Right cardiac atrium (tissue), 5 donors: Measurements from ENCODE around the gene HBD. TPM values are rescaled to one million over a fixed set of nuclear protein-coding genes. Genes with fewer than 3 reads are reported as not detected.
"Not testable (repeated sequence)": the region's sequence is repeated elsewhere in the genome, so short reads cannot be mapped to it uniquely, and the experiment has no call there.

Experiments
- ATAC-seq, 2 donors: fragments of 200-7000 bp; cut with Tn5 transposase; one replicate each; pipeline versions ENCODE4 v1.8.0 to v1.9.1; 2020; ENCODE audit warnings: moderate library complexity in 2 of 2, mild to moderate bottlenecking in 1 of 2
- DNase-seq, 3 donors: peaks; one replicate each; pipeline ENCODE4 v3.0.0-alpha.2; 2020
- H3K27ac ChIP-seq: one replicate; pipeline ENCODE4 v1.5.1; 2013; ENCODE audit warnings: mild to moderate bottlenecking, low read length, control low read depth, moderate library complexity
- H3K27me3 ChIP-seq: one replicate; pipeline ENCODE4 v1.6.1; 2013; ENCODE audit not compliant: control insufficient read depth, insufficient read depth
- H3K4me1 ChIP-seq: one replicate; pipeline ENCODE4 v1.6.1; 2013; ENCODE audit warnings: low read length; ENCODE audit not compliant: control insufficient read depth, insufficient read depth
- H3K4me3 ChIP-seq: one replicate; pipeline ENCODE4 v1.5.1; 2013; ENCODE audit warnings: low read length, control low read depth
- H3K9me3 ChIP-seq: one replicate; pipeline ENCODE4 v1.6.1; 2013; ENCODE audit warnings: low read length; ENCODE audit not compliant: control insufficient read depth
- WGBS: extraction: QIAGEN DNeasy Blood & Tissue Kit; methylation state at CpG from one replicate; pipeline ENCODE4 v1.1.7; 2013; 5-methylcytosine and 5-hydroxymethylcytosine counted together
- intact Hi-C, 4 donors: fragments of 100-400 bp; cut with DNase I; formaldehyde crosslinking; loops; one replicate each; pipeline versions ENCODE4 v1.11.0 to v1.14.0; 2022 to 2023
- polyA plus RNA-seq: library from polyadenylated mRNA; stranded (reverse); fragments of 200-250 nt; gene quantifications from one replicate; pipeline ENCODE4 v1.2.3, GENCODE V29; 2013
- total RNA-seq, 4 donors: library from RNA; stranded (reverse); fragmentation: NEBNext Ultra II Directional; extraction: Animal tissue kit (Norgen Biotek cat#: 25700); gene quantifications; one replicate each; pipeline ENCODE4 v1.2.1, GENCODE V29; 2021
- donor health status: healthy with polysubstance abuse.
- donor health status: DM: no; HTN: yes; CAD: no.
- donor health status: DM: no; HTN: no; CAD: no.
- donor health status: DM: no; HTN: yes; CAD: no; lungs with severe emphysema.
- donor health status: DM: yes; HTN: yes; CAD: no.

Gene HBD
- total and polyA plus RNA-seq, 5 donors, result not detected

DNA sequence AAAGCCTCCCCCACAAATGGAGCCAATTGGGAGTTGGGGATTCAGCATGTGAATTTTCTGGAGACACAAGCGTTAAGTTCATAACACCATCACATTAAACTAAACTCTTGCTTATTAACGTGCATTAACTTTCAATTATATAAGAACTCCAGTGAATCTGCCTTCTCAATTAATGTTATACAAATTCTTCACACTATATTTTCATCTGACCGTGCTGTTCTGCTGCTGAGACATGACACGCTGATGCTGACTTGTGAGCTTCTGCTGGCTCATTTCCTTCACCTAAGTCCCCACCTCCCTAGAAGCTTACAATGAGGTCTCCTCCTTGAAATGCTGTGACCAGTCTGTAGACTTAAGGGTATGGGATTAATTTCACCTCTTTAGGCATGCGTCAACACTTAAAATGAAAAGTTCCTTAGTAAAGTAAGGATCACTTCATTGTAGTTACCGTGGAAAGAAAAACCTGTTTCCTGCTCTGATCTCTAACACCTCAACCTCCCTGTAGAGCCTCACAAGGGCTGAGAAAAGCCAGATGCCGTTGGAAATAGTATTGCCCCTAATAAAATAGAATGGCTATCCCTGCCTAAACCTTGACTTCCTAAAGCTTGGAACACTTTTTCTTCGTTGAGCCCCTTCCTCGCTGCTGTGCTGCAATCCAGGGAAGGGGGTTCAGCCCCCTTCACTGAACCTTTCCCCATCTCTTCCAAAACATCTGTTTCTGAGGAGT, 18.1 kb upstream of the HBD start:
- intact Hi-C loops, result no loop called here
- WGBS, result 76% methylated on average over 9 of the region's 9 CpGs
- DNase-seq (no peak), ATAC-seq (no peak)
- Histone ChIP-seq H3K4me3 (no peak overlapping the region), H3K4me1 (no peaks in the 10 kb centered on the region), H3K9me3 (no peaks in the 10 kb centered on the region), H3K27me3 (no peaks in the 10 kb centered on the region), H3K27ac (no peak overlapping the region)

DNA sequence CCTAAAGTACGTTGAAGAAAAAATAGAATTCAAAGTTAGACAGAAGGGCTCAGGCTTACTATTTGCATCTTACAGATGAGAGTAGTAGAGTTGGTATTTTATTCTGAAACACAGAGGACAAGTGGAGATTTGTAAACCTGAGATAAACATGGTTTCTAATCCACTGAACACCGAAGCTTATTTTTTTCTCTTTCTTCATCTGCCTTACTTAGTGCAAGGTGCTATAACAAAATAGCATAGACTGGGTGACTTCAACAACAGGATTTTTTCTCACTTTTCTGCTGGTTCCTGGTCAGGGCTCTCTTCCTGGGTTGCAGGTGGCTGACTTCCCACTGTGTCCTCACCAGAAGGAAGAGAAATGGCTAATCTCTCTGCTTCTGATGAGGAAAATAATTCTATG, 17.5 kb upstream of the HBD start:
- 68% methylated on average over 2 of the region's 2 CpGs for WGBS
- H3K4me3 ChIP-seq, result no peak overlapping the region
- H3K4me1 ChIP-seq, result no peaks in the 10 kb centered on the region
- ATAC-seq, result no peak
- intact Hi-C loops, result no loop called here
- H3K27ac ChIP-seq, result no peak overlapping the region
- no peaks in the 10 kb centered on the region for H3K9me3 ChIP-seq
- DNase-seq, result no peak
- H3K27me3 ChIP-seq, result no peaks in the 10 kb centered on the region

DNA sequence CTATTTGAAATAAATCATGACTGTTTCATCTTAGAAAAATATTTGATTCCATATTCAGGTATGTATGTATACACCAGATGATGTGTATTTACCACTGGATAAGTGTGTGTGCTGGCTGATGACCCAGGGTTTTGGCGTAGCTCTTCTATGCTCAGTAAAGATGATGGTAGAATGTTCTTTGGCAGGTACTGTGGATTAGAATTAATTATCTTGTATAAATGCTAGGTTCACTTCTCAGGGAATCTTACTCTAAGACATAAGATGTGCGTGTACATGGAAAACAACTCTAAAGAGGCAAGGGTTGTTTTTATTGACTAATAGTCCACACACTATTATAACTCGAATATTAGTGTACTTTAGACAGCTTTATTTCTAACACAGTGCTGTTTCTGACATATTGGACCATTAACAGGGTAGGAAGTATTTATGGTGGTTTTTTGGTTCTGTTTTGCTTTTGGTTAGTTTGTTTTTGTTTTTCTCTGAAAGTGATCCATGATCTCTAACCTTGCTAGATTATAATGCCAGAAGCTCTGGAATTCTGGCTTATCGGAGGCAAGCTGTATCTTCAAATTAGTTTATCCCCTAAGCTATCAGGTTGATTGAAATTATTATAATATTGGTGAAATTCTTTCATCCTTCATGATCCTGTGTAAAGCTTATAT, 16.4 kb upstream of the HBD start:
- Histone ChIP-seq H3K4me1 (no peaks in the 10 kb centered on the region), H3K27me3 (no peaks in the 10 kb centered on the region), H3K9me3 (no peaks in the 10 kb centered on the region), H3K27ac (no peak overlapping the region), H3K4me3 (no peak overlapping the region)
- no peak for DNase-seq
- ATAC-seq, result no peak
- intact Hi-C loops, result no loop called here
- 84% methylated on average over 4 of the region's 4 CpGs for WGBS

DNA sequence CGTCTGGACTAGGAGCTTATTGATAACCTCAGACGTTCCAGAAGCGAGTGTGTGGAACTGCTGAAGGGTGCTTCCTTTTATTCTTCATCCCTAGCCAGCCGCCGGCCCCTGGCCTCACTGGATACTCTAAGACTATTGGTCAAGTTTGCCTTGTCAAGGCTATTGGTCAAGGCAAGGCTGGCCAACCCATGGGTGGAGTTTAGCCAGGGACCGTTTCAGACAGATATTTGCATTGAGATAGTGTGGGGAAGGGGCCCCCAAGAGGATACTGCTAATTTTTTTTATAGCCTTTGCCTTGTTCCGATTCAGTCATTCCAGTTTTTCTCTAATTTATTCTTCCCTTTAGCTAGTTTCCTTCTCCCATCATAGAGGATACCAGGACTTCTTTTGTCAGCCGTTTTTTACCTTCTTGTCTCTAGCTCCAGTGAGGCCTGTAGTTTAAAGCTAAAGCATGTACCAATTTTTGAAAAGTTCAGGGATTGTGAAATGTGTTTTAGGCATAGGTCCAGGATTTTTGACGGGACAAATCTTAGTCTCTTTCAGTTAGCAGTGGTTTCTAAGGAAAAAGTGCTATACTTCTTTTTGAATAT, 15.6 kb upstream of the HBD start, which contains the start of gene HBG1:
Gene HBG1 (minus strand): TSS at position 51 of the 590 bp plus-strand sequence. CDS start 53 bp downstream, outside the sequence.
- H3K27me3 ChIP-seq, H3K4me3 ChIP-seq, DNase-seq, intact Hi-C loops, H3K9me3 ChIP-seq, H3K4me1 ChIP-seq, H3K27ac ChIP-seq, ATAC-seq: not testable (repeated sequence)
- WGBS, result 56% methylated on average over 3 of the region's 9 CpGs

DNA sequence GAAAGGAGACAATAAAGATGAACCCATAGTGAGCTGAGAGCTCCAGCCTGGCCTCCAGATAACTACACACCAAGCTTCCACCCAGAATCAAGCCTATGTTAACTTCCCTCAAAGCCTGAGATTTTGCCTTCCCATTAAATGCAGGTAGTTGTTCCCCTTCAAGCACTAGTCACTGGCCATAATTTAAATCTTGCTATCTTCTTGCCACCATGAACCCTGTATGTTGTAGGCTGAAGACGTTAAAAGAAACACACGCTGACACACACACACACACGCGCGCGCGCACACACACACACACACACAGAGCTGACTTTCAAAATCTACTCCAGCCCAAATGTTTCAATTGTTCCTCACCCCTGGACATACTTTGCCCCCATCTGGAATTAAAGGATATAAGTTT, 14.2 kb upstream of the HBD start:
- H3K4me3 ChIP-seq, H3K27ac ChIP-seq, H3K9me3 ChIP-seq, H3K4me1 ChIP-seq, H3K27me3 ChIP-seq, ATAC-seq, DNase-seq, intact Hi-C loops: not testable (repeated sequence)
- 24% methylated on average over 7 of the region's 7 CpGs for WGBS

DNA sequence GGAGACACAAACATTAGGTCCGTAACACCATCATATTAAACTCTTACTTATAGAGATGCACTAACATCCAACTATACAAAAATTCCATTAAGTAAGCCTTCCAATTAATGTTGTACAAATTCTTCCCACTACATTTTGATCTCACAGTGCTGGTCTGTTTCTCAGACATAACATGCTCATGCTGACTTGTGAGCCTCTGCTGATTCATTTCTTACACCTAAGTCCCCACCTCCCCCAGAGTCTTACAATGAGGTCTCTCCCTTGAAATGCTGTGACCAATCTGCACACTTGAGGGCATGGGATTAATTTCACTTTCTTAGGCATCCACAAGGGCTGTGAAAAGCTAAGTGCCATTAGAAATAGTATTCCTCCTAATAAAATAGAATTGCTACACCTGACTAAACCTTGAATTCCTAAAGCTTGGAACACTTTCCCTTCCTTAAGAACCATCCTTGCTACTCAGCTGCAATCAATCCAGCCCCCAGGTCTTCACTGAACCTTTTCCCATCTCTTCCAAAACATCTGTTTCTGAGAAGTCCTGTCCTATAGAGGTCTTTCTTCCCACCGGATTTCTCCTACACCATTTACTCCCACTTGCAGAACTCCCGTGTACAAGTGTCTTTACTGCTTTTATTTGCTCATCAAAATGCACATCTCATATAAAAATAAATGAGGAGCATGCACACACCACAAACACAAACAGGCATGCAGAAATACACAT, 13.3 kb upstream of the HBD start:
- DNase-seq (no peak), ATAC-seq (no peak)
- intact Hi-C loops, result no loop called here
- 76% methylated on average over 3 of the region's 3 CpGs for WGBS
- H3K27me3 ChIP-seq, result no peaks in the 10 kb centered on the region
- H3K4me1 ChIP-seq, result no peaks in the 10 kb centered on the region
- H3K9me3 ChIP-seq, result no peaks in the 10 kb centered on the region
- no peak overlapping the region for H3K27ac ChIP-seq
- no peak overlapping the region for H3K4me3 ChIP-seq

DNA sequence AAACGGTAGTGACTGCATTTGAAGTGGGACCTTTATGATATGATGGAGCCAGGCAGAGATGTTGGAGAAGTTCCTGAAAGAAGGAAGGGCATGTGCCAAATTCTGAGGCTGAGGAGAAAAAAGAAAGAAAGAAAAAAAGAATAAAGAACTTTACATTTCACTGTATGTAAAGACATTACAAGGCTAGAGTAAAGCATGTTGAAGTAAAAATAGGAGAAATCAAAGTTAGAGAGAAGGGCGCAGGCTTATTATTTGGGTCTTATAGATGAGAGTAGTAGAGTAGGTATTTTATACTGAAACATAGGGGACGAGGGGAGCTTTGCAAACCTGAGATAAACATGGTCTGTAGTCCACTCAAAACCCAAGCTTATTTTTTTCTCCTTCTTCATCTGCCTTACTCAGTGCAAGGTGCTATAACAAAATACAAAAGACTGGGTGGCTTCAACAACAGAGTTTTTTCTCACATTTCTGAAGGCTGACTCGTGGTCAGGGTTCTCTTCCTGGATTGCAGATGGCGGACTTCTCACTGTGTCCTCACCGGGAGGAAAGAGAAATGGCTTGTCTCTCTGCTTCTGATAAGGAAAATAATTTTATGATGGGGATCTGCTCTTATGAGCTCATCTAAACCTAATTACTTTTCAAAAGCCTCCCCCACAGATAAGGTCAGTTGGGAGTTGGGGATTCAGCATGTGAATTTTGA, 12.6 kb upstream of the HBD start:
- no peaks in the 10 kb centered on the region for H3K9me3 ChIP-seq
- H3K27ac ChIP-seq, result no peak overlapping the region
- no peaks in the 10 kb centered on the region for H3K4me1 ChIP-seq
- ATAC-seq, result no peak
- no peaks in the 10 kb centered on the region for H3K27me3 ChIP-seq
- WGBS, result 67% methylated on average over 6 of the region's 6 CpGs
- no peak for DNase-seq
- intact Hi-C loops, result no loop called here
- no peak overlapping the region for H3K4me3 ChIP-seq

DNA sequence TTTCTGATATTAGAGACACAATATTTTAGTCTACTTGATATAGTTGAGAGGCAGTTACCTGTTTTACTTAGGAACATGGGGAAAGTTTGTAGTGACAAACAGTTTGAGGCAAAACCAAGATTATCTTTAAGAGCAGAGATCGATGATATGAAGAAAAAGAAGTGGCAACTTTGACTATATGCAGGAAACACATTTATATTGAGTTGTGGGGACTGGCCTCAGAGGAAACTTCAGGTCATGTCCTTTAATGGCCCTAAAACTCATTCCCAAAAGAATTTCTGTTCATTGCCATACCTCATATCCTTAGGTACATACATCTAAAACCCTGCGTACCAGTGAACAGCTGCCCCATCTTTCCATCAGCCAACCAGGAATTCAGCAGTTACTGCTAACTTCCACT, 10.9 kb upstream of the HBD start:
- ATAC-seq (no peak), DNase-seq (no peak)
- intact Hi-C loops, result no loop called here
- Histone ChIP-seq H3K9me3 (no peaks in the 10 kb centered on the region), H3K27me3 (no peaks in the 10 kb centered on the region), H3K4me1 (no peaks in the 10 kb centered on the region), H3K27ac (no peak overlapping the region), H3K4me3 (no peak overlapping the region)
- WGBS, result 78% methylated on average over 2 of the region's 2 CpGs

DNA sequence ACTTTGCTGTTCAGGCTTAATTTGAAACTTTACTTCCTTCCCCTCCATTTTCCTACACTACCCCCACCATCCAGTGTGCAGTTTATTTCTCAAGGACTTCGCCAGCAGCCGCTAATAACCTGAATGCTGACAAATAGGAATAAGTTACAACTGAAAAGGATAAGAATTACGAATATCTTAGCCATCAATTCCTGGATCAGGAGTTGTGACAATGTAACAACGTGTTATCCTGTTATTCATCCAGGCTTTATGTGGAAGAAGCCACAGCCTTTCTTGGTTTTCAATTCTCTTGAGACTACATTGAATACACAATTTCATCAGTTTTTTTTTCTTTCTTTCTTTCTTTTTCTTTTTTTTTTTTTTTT, 9.5 kb upstream of the HBD start:
- no peaks in the 10 kb centered on the region for H3K4me1 ChIP-seq
- intact Hi-C loops, result no loop called here
- H3K9me3 ChIP-seq, result no peaks in the 10 kb centered on the region
- H3K27me3 ChIP-seq, result no peaks in the 10 kb centered on the region
- ATAC-seq (no peak), DNase-seq (no peak)
- H3K27ac ChIP-seq, result no peak overlapping the region
- no peak overlapping the region for H3K4me3 ChIP-seq
- WGBS, result 81% methylated on average over 4 of the region's 4 CpGs

DNA sequence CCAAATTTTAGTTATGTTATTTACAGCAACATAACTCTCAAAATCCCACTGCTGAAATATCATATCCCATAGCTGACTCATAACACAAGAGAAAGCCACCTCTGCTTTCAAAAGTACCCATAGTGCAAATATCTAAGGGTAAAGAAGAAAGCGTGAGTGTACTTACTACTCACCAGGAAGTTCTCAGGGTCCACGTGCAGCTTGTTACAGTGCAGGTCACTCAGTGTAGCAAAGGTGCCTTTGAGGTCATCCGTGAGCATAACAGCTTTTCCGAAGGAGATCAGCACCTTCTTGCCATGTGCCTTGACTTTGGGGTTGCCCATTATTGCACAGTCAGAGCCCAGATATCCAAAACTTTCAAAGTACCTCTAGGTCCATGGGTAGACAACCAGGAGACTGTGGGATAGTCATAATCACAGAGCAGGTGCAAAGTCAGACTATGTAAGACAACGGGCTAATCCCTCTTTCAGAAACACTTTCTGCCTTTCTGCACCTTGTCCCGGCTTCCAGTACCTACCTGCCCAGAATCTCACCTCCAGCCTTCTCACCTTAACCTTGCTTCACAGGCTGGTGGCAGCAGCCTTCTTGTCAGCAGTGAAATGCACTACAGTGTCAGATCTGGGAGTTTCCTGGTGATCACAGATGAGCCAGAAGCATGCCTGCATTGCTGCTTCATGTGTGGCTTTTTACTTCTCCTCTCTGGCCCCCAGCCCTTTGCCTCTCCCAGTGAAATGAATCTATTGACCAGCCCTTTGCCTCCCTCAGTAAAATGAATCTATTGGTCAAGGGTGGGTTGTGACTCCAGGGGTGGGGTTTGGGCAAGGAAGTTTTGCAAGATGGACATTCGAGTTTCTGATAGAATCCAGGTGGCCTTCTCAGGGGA, 8.9 kb upstream of the HBD start:
- Histone ChIP-seq H3K4me3 (no peak overlapping the region), H3K27ac (no peak overlapping the region), H3K27me3 (no peaks in the 10 kb centered on the region), H3K9me3 (no peaks in the 10 kb centered on the region), H3K4me1 (no peaks in the 10 kb centered on the region)
- intact Hi-C loops, result no loop called here
- ATAC-seq (no peak), DNase-seq (no peak)
- 71% methylated on average over 7 of the region's 7 CpGs for WGBS
